ENCODE data around the gene PLSCR1.
A peak's percentile ranks its signal among the peaks of the same experiment; 100 is the strongest.

The PLSCR1 gene

DNA sequence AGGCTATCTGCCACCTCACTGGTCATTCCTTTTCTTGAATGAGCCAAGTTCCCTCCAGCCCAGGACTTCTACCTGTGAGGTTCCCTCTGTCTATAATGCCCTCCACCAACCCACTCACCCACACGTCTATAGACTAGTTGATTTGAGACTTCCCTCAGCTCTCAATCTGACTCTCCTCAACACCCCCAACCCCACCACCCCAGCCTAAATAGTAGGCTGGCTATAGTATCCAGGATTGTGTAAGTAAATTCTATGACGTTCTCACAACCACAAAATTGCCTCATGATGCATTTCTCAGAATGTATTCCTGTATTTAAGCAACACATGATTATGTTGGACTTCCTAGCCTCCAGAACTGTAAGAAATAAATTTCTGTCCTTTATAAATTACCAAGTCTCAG is 2.2 kb downstream of the PLSCR1 start:
- H3K27ac ChIP-seq: no peak overlapping the region
- peak overlapping the region; percentile 0 for H3K4me3 ChIP-seq (ENCODE audit: low read depth, low read length)
- DNase-seq: no peak
- TF ChIP-seq, protein P1, sequence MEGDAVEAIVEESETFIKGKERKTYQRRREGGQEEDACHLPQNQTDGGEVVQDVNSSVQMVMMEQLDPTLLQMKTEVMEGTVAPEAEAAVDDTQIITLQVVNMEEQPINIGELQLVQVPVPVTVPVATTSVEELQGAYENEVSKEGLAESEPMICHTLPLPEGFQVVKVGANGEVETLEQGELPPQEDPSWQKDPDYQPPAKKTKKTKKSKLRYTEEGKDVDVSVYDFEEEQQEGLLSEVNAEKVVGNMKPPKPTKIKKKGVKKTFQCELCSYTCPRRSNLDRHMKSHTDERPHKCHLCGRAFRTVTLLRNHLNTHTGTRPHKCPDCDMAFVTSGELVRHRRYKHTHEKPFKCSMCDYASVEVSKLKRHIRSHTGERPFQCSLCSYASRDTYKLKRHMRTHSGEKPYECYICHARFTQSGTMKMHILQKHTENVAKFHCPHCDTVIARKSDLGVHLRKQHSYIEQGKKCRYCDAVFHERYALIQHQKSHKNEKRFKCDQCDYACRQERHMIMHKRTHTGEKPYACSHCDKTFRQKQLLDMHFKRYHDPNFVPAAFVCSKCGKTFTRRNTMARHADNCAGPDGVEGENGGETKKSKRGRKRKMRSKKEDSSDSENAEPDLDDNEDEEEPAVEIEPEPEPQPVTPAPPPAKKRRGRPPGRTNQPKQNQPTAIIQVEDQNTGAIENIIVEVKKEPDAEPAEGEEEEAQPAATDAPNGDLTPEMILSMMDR (IDR thresholded peaks at IDR 0.05; ENCODE audit: low read depth, low read length, missing control alignments): no peak
- no peaks in the 10 kb centered on the region for H3K36me3 ChIP-seq (replicated peaks)
- no peaks in the 10 kb centered on the region for H3K27me3 ChIP-seq (replicated peaks)
- in situ Hi-C loops (cut with HindIII; ENCODE audit: low pct_ligation_motif_present, low sequenced_read_pairs): no loop called here

GRCh38 chr3:146540978-146541377 is 3.4 kb downstream of the PLSCR1 start:
- no peaks in the 10 kb centered on the region for H3K36me3 ChIP-seq (replicated peaks)
- H3K27me3 ChIP-seq (replicated peaks): no peaks in the 10 kb centered on the region
- in situ Hi-C loops (cut with HindIII; ENCODE audit: low pct_ligation_motif_present, low sequenced_read_pairs): no loop called here
- no peak for DNase-seq
- H3K27ac ChIP-seq: no peak overlapping the region
- no peak overlapping the region for H3K4me3 ChIP-seq (ENCODE audit: low read depth, low read length)
- TF ChIP-seq, protein P1 (IDR thresholded peaks at IDR 0.05; ENCODE audit: low read depth, low read length, missing control alignments): no peak

DNA sequence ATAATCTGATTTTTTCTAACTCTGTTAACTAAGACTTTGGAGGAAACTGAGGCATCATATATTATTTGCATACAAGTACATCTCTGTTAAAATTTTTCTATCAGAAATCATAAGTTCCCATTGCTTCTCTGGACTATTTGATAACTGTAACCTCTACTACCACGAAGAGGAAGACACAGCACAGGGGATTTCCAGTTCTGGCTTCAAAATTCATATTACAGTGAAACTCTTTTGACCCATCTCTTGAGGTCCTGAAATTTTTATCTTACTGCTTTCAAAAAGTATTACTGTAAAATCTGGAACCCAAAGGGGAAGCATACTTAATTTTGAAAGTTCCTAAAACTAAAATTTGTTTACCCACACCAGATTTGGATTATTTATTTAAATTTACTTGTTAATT is 4.2 kb downstream of the PLSCR1 start:
- no peak for DNase-seq
- no peaks in the 10 kb centered on the region for H3K27me3 ChIP-seq (replicated peaks)
- in situ Hi-C loops (cut with HindIII; ENCODE audit: low pct_ligation_motif_present, low sequenced_read_pairs): no loop called here
- H3K27ac ChIP-seq: no peak overlapping the region
- no peak overlapping the region for H3K4me3 ChIP-seq (ENCODE audit: low read depth, low read length)
- TF ChIP-seq, protein P1 (IDR thresholded peaks at IDR 0.05; ENCODE audit: low read depth, low read length, missing control alignments): no peak
- H3K36me3 ChIP-seq (replicated peaks): no peaks in the 10 kb centered on the region

DNA sequence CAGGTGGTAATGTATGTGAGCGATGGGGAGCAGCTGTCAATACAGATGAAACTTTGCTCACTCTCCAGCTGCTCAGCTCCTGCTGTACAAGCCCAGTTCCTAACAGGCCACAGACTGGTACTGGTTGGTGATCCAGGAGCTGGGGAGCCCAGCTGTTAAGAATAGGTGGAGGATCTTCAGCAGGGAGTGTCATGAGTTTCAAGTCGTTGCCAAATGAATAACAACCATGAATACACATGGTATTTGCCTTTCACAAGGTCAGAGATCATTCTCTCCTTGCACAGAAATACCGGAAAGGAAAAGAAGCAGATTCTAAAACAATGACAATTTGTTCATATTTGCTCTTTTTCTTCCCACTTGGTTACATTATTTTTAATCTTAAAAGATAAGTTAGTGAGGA is 5.1 kb downstream of the PLSCR1 start:
- TF ChIP-seq, protein P1 (IDR thresholded peaks at IDR 0.05; ENCODE audit: low read depth, low read length, missing control alignments): no peak
- in situ Hi-C loops (cut with HindIII; ENCODE audit: low pct_ligation_motif_present, low sequenced_read_pairs): no loop called here
- DNase-seq: no peak
- H3K36me3 ChIP-seq (replicated peaks): no peaks in the 10 kb centered on the region
- H3K4me3 ChIP-seq (ENCODE audit: low read depth, low read length): no peak overlapping the region
- H3K27ac ChIP-seq: no peak overlapping the region
- no peaks in the 10 kb centered on the region for H3K27me3 ChIP-seq (replicated peaks)

- Histone ChIP-seq H3K27me3 (replicated peaks) (no peaks in the 10 kb centered on the region), H3K36me3 (replicated peaks) (no peaks in the 10 kb centered on the region), H3K4me3 (ENCODE audit: low read depth, low read length) (no peak overlapping the region), H3K27ac (no peak overlapping the region)
- TF ChIP-seq, protein P1 (IDR thresholded peaks at IDR 0.05; ENCODE audit: low read depth, low read length, missing control alignments): no peak
- DNase-seq: no peak
- in situ Hi-C loops (cut with HindIII; ENCODE audit: low pct_ligation_motif_present, low sequenced_read_pairs): no loop called here
Measured at GRCh38 chr3:146537603-146538002, 6.8 kb downstream of the PLSCR1 start.

DNA sequence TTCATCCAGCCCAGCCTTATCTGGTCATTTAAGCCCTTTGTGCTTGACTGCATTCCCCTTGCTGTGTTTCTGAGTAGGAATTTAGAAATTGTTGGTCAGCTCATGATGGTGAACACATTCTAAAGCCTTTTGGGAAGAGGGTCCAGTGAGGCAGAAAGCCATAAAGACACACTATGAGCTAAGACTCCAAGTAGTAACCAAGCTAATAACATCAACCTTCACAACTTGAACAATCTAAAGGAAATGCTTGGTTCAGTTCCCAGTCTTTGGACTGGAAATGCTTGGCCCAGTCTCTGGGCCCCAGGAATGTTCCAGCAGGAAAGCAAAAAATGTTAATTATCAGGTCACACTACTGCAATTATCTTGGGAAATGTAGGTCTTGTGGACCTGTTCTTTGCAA is 7.7 kb downstream of the PLSCR1 start:
- H3K4me3 ChIP-seq (ENCODE audit: low read depth, low read length): no peak overlapping the region
- H3K27me3 ChIP-seq (replicated peaks): no peaks in the 10 kb centered on the region
- in situ Hi-C loops (cut with HindIII; ENCODE audit: low pct_ligation_motif_present, low sequenced_read_pairs): no loop called here
- TF ChIP-seq, protein P1 (IDR thresholded peaks at IDR 0.05; ENCODE audit: low read depth, low read length, missing control alignments): no peak
- no peaks in the 10 kb centered on the region for H3K36me3 ChIP-seq (replicated peaks)
- DNase-seq: no peak
- H3K27ac ChIP-seq: no peak overlapping the region
